ENCODE measurements around the gene WDR86.

Gene WDR86

DNA sequence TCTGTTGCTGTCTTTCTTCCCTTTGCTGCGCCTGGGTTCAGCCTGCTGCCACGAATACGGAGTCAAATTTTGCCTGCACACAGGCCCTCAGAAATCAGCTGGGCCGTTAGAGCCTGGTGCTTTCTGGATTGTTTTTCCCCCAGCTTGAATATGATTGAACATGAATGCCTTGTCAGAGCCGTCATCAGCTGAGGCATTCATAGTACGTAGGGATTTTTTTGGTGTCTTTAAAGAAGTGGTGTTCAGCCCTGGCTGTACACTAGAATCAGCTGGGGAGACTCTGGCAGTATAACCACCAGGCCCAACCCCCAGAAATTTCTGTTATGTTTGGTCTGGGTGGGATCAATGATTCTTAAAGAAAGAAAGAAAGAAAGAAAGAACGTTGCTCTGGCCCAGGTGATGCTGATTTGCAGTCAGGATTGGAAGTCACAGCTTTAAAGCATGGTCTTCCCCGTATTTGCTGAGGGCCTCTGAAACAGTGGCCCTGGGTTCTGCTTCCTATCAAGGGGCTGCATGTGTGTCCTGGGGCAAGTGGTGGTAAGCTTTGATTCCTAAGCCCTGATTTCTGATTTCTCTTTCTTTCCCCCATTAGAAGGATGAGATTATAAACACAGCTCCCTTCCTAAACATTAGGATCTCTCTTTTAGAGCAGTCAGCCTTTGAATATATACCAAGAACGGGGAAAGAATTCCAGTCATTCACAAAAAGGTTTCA is 43.5 kb downstream of the WDR86 start:
- TF ChIP-seq, protein P1, sequence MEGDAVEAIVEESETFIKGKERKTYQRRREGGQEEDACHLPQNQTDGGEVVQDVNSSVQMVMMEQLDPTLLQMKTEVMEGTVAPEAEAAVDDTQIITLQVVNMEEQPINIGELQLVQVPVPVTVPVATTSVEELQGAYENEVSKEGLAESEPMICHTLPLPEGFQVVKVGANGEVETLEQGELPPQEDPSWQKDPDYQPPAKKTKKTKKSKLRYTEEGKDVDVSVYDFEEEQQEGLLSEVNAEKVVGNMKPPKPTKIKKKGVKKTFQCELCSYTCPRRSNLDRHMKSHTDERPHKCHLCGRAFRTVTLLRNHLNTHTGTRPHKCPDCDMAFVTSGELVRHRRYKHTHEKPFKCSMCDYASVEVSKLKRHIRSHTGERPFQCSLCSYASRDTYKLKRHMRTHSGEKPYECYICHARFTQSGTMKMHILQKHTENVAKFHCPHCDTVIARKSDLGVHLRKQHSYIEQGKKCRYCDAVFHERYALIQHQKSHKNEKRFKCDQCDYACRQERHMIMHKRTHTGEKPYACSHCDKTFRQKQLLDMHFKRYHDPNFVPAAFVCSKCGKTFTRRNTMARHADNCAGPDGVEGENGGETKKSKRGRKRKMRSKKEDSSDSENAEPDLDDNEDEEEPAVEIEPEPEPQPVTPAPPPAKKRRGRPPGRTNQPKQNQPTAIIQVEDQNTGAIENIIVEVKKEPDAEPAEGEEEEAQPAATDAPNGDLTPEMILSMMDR (IDR thresholded peaks at IDR 0.05; ENCODE audit: extremely low read depth, missing control alignments): no peak
- DNase-seq (ENCODE audit: low spot score): no peak

DNA sequence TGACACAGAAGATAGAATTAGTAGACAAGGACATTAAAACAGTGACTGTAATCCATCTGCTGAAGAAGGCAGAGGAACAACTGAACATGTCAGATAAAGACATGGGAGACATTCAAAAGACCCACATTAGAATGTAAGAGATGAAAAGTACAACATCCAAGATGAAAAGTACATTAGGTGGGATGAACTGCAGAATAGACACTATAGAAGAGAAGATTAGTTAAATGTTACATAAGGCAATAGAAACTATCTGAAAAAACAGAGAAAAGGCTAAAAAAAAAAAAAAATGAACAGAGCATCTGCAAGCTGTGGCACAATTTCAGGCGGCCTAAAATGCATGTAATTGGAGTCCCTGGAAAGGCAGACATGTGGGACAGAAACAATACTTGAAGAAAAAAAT is 46.7 kb downstream of the WDR86 start:
- TF ChIP-seq, protein P1 (IDR thresholded peaks at IDR 0.05; ENCODE audit: extremely low read depth, missing control alignments): no peak
- no peak for DNase-seq (ENCODE audit: low spot score)

DNA sequence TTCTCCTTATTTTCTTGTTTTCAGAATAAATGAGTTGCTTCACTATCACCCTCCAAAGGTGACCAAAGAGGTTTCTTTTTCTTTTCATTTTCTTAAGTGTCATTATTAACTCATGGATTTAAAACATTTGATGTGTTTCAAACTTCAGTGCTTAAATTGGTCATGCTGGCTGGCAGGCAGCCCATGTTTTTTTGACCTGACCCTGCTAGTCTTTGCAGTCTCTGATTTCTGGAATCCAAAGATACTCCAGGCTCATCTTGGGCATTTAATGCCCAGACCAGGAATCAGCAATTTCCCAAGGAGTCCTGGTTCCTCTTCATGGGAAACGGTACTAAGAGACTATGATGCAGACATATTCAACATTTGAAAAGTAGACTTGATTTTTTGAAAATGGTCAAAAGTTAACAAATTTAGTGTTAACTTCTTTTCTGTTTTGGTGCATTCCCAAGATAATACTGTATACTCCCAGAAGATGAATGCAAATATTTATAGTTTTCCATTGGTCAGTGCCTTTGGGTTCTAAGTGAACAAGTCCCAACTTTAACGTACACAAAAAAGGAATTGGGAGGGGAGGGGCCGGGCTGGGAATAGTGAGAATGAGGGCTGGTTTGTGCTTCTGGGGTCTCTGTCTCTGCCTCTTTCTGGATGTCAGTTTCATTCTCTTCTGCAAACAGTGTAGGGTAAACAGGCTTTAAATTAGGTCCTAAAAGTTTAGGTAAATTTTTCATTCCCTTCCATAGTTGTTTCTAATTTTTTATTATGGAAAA is 48.5 kb downstream of the WDR86 start:
- TF ChIP-seq, protein P1 (IDR thresholded peaks at IDR 0.05; ENCODE audit: extremely low read depth, missing control alignments): no peak
- no peak for DNase-seq (ENCODE audit: low spot score)

DNA sequence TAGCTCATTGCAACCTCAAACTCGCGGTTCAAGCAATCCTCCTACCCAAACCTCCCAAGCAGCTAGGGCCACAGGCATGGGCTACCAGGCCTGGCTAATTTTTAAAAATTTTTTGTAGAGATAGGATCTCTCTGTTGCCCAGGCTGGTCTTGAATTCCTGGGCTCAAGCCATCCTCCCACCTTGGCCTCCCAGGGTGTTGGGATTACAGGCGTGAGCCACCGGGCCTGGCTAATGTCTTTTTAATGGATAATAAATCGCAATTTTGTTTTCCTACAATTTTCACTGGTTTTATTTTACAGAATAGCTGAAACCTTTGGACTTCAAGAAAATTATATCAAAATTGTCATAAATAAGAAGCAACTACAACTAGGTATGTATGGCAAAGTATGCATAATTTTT is 57.3 kb downstream of the WDR86 start:
- TF ChIP-seq, protein P1 (IDR thresholded peaks at IDR 0.05; ENCODE audit: extremely low read depth, missing control alignments): no peak
- no peak for DNase-seq (ENCODE audit: low spot score)

DNA sequence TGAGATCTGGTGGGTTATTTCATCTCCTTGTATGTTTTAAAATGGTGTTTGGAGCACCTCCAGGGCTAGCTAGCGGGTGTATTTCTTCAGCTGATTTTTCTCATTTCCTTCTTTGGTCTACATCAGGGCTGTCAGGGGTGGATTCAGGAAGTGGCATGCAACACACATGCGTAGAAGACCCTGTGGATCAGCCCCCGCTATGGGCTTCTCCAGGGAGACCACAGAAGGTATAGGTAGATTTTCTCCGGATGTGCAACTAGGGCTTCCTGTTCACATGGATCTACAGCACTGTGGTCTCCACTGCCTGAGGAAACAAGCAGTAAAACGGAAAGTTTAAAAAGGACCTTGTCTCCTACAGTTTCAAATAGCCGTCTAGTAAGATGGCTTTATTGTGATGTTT is 57.9 kb downstream of the WDR86 start:
- TF ChIP-seq, protein P1 (IDR thresholded peaks at IDR 0.05; ENCODE audit: extremely low read depth, missing control alignments): no peak
- peak; percentile 48 for DNase-seq (ENCODE audit: low spot score)

DNA sequence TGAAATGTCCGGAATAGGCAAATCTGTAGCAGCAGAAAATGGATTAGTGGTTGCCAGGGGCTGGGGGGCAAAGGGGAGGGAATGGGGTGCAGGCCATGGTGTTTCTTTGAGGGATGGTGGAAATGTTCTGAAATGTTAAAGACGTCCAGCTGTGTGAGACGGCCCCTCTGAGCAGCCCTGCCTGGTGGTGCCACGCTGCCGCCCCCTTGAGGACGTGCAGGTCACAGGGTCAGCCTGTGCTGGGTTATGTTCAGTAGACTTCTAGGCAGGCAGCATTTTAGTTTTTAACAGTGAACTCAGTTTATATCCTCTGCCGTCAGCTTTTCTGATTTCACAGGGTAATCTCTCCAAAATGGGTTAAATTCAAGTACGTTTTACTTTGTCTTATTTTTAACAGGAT is 58.8 kb downstream of the WDR86 start:
- DNase-seq (ENCODE audit: low spot score): no peak
- TF ChIP-seq, protein P1 (IDR thresholded peaks at IDR 0.05; ENCODE audit: extremely low read depth, missing control alignments): peak; percentile 55

DNA sequence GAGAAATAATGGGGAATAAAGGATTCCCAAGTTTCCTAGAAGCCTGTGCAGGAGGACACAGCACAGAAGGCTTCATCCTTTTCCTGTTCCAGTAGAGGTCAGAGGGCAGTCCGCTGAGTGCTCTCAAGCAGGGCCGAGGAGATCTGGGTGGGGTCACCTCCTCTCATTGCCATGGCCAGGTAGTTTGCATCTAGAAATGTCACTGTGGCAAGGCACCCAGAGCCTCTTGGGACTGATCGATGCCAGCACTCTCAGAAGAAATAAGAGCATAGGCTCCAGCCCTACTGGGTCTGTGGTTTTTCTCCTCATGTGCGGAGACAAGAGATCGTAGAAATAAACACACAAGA is 60.4 kb downstream of the WDR86 start:
- no peak for DNase-seq (ENCODE audit: low spot score)
- TF ChIP-seq, protein P1 (IDR thresholded peaks at IDR 0.05; ENCODE audit: extremely low read depth, missing control alignments): no peak

All from GM20000 (cell line).